LNCAP (cell line): ENCODE measurements around the gene CFAP141.

Experiments used
- TF ChIP-seq, protein P1 (sequence below): fragments of 450-650 bp; IDR thresholded peaks from 2 replicates; pipeline ENCODE4 v1.5.1; 2017; ENCODE audit warnings: mild to moderate bottlenecking

CFAP141 gene

DNA sequence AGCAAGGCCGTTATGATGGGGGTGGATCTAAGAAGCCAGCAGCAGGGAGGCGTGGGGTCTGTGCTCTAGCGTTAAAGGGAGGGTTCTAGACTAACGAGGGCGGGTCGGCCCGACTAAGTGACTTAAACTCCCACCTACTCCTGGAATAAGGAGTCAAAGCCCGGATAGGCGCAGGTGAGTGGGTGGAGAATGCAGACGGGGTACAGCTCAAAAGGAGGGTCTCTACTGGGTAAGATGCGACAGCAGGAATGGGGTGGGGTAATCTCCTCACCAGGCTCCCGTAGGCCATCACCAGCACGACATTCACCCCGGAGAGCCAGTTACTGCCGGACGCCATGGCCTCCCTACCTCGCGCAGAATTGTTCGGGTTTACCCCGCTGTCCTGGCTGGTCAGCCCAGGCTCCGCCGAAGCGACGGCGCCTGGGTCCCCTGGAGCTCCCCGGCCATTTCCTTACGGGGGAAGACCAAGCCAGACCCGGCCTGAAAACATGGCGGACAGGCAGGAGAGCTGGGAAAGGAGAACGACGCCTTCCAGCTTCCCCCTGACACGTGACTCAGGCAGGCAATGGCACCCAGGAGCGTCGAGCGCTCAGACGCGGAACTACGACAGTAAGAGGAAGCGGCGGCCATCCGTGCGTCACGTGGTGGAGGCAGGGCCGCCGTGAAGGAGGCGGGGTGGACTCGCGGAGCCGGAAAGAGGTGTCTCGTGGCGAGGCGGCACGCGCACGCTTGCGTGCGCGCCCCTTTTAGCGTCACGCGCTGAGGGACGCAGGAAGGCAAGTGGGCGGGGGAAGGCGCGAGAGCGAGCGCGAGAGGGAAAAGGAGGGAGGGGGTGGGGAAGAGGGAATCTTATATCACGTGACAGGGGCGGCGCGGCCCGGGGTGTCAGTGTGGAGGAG lies 14.2 kb upstream of the CFAP141 start, which contains the start of gene UBAP2L:
Gene UBAP2L (plus strand): TSS at position 885 of the 899 bp plus-strand sequence. CDS start 4,169 bp downstream, outside the sequence.
- TF ChIP-seq, protein P1, sequence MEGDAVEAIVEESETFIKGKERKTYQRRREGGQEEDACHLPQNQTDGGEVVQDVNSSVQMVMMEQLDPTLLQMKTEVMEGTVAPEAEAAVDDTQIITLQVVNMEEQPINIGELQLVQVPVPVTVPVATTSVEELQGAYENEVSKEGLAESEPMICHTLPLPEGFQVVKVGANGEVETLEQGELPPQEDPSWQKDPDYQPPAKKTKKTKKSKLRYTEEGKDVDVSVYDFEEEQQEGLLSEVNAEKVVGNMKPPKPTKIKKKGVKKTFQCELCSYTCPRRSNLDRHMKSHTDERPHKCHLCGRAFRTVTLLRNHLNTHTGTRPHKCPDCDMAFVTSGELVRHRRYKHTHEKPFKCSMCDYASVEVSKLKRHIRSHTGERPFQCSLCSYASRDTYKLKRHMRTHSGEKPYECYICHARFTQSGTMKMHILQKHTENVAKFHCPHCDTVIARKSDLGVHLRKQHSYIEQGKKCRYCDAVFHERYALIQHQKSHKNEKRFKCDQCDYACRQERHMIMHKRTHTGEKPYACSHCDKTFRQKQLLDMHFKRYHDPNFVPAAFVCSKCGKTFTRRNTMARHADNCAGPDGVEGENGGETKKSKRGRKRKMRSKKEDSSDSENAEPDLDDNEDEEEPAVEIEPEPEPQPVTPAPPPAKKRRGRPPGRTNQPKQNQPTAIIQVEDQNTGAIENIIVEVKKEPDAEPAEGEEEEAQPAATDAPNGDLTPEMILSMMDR, result no peak

DNA sequence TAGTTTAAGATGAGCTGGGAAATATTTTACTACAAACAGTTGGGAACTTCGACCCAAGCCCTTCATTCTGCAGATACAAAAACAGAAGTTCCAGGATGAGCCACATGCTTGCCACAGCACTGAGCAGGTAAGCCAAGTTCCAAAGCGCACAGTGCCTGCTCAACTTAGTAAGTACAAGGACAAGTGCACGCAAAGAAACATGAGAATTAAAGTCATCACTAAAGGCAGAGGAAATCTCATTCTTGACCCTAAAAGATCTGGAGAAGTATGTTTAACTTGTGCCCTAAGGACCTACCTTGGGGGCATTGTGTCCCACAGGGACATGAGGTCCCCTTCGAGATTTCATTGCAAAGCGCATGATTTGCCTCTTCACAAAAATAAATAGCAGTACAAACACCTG lies 13.4 kb upstream of the CFAP141 start:
- TF ChIP-seq, protein P1, result no peak

DNA sequence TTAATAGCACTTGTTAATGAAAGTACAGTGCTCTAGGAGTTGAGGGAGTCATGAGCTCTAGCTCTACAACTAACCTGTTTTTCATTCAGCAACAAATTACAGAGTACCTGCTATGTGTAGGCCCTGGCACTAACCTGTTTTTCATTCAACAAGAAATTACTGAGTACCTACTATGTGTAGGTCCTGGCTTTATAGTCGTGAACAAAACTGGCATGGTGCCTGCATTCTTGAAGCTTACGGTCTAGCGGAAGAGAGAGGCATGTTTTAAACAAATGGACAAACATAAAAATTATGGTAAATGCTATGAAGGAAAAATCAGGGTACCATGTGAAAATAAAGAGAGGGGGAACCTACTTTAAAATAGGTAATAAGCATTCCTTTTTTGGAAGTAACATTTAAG lies 12.4 kb upstream of the CFAP141 start:
- TF ChIP-seq, protein P1, result no peak

DNA sequence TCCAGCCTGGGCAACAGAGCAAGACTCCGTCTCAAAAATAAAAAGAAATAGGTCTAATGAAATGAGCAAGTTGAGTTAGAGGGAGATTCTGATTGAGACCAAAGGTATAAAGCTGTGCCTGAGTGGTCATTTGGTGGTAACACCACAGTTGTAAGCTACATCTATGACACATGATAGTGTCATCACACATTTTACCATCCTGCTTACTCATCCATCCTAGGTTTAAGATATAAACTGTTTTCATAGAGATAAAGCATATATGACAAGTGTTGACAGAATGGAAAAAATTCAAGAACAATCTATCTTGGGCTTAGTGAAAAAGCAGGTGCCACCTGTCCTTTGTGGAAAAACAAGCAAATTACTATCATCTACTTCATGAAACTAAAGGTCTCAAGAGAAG lies 7.1 kb upstream of the CFAP141 start:
- TF ChIP-seq, protein P1, result no peak

DNA sequence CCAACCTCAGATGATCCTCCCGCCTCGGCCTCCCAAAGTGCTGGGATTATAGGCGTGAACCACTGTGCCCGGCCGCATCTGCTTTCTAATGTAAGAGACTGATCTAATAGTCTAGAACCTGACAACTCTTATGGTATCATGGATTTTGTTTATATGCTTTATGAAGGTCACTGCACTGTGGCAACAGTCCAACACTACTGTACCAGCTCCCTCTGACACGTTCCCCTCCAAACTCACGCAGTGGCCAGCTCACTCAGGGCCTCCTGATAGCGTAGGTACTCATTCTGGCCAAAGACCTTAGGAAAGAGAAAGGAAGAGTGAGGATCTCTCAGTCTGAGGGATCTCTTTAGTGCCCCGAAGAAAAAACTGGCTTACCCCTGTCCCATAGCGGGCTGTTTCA lies 6.0 kb upstream of the CFAP141 start:
- TF ChIP-seq, protein P1, result no peak

DNA sequence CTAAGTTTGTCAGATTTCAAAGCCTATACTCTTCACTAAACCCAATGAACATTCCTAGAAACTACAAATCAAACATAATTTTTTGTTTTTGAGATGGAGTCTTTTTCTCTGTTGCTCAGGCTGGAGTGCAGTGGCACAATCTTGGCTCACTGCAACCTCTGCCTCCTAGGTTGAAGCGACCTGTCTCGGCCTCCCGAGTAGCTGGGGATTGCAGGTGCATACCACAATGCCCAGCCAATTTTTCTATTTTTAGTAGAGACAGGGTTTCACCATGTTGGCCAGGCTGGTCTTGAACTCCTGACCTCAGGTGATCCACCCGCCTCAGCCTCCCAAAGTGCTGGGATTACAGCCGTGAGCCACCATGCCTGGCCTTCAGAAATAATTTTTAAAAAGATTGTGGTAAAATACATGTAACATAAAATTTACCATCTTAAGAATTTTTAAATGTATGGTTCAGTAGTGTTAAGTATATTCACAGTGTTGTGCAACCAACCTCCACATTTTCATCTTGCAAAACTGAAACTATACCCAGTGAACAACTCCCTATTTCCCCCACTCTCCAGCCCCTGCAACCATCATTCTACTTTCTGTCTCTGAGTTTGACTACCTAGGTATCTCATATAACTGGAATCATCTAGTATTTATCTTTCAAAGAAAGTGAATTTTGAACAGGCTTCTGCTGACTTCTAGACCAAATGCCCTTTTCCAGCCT lies 2.7 kb upstream of the CFAP141 start:
- TF ChIP-seq, protein P1, result no peak

DNA sequence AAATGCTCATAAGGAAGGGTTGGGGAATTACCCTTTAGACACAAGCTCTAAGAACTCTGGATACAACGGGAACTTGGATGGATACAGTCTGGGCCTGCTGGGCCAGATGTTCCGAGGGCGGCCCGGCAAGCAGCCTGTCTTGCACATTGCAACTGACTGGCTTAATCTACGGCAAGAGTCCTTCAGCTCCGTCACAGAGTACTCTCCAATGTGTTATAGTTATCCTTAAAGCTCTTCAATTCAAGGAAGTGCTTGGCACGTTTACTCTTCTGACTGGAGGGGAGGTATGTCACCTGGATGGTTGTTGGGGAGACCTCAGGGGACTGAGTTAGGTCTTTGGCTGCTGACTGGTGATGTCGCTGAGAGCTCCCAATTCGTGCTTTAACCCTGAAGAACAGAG lies 1.1 kb upstream of the CFAP141 start:
- TF ChIP-seq, protein P1, result no peak
